GM12872 (cell line): ENCODE results near the gene ASTN2.

Experiments used
- CTCF ChIP-seq: IDR thresholded peaks from 3 replicates; pipeline ENCODE4 v1.5.1; 2011; ENCODE audit warnings: low read depth, mild to moderate bottlenecking, low read length, moderate library complexity; ENCODE audit not compliant: insufficient read depth

The ASTN2 gene

DNA sequence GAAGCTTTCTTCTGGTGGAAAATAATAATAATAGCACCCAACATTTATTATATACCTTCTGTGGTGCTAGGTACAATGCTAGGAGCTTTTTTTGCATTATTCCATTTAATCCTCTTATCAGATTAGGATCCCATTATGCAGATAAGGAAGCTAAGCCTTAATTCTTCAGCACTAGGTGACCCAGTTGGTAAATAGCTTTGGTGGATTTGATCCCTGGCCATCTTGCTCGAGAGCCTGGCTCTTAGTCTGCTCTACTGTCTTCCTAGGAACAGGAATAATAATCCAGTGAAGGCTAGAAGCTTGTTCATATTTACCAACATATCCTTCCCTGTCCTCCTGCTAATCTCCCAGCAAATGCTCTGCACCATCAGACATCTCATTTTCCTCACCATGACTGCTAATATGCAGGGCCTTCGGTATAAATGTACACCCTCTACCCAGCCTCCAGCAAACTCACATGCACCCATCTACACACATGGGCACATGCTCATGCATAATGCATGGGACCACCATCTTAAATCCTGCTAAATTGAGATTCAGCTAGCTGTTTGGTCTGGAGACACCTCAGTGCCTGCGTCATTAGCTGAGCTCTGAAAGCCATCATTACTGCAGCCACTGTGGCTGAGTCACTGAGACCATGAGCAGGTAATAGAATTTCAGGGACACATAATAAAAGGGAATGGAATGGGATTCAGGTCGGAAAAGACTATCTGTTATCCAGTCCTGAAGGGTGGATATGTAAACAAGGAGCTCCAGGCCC is 640.3 kb downstream of the ASTN2 start:
- no peak for TF ChIP-seq CTCF

- TF ChIP-seq CTCF = no peak
These were observed 647.6 kb downstream of the ASTN2 start for GRCh38 chr9:116767219-116767618.

GRCh38 chr9:116765011-116765410 is 649.8 kb downstream of the ASTN2 start:
- TF ChIP-seq CTCF = no peak

DNA sequence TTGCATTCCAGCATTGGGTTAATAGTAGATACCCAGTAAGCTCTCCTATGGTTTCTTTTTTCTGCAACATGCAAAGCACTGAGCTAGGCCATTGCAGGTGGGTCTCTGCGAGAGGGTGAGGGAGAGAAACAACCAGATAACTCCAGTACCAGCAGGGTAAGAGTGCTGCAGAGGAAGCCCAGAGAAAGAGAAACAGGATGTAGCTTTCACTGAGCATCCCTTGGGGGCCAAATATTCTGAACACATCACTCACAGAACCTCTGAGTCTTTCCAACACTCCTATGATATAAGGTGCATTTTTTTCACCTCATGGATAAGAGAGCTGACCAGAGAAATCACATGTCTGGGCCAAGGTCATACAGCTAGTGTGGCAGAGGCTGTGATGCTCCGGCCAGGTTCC is 651.1 kb downstream of the ASTN2 start:
- TF ChIP-seq CTCF = no peak

GRCh38 chr9:116760636-116761035 is 654.2 kb downstream of the ASTN2 start:
- no peak for TF ChIP-seq CTCF

- TF ChIP-seq CTCF = no peak
These were observed 657.8 kb downstream of the ASTN2 start for GRCh38 chr9:116757030-116757429.

GRCh38 chr9:116753389-116753788 is 661.5 kb downstream of the ASTN2 start:
- no peak for TF ChIP-seq CTCF
